Neuron (in vitro differentiated cells): ENCODE data around the gene PROS1.
"Not testable (repeated sequence)": the region's sequence is repeated elsewhere in the genome, so short reads cannot be mapped to it uniquely, and the experiment has no call there.

ENCODE experiments used
- H2AFZ ChIP-seq: one replicate; pipeline ENCODE4 v1.6.1; 2013; ENCODE audit warnings: low read depth, mild to moderate bottlenecking, inconsistent platforms, low read length, moderate library complexity
- H3K27me3 ChIP-seq: one replicate; pipeline ENCODE4 v1.6.1; 2013; ENCODE audit warnings: low read length; ENCODE audit not compliant: insufficient read depth
- H3K36me3 ChIP-seq: one replicate; pipeline ENCODE4 v1.6.1; 2013; ENCODE audit warnings: low read length; ENCODE audit not compliant: insufficient read depth
- H3K4me1 ChIP-seq: one replicate; pipeline ENCODE4 v1.6.1; 2013; ENCODE audit warnings: low read length; ENCODE audit not compliant: insufficient read depth
- H3K4me3 ChIP-seq: 2 replicates; pipeline ENCODE4 v1.5.1; 2013; ENCODE audit warnings: mild to moderate bottlenecking, low read length, moderate library complexity
- H3K9me3 ChIP-seq: one replicate; pipeline ENCODE4 v1.6.1; 2013; ENCODE audit warnings: low read length

PROS1 gene

DNA sequence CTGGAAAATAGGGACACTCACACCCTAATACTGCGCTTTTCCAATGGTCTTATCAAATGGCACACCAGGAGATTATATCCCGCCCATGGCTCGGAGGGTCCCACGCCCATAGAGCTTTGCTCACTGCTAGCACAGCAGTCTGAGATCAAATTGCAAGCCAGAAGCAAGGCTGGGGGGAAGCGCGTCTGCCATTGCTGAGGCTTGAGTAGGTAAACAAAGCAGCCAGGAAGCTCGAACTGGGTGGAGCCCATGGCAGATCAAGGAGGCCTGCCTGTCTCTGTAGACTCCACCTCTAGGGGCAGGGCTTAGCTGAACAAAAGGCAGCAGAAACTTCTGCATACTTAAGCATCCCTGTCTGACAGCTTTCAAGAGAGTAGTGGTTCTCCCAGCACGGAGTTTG, 23.7 kb downstream of the PROS1 start:
- not testable (repeated sequence) for H3K36me3 ChIP-seq, H3K9me3 ChIP-seq, H2AFZ ChIP-seq, H3K4me1 ChIP-seq, H3K27me3 ChIP-seq, H3K4me3 ChIP-seq

DNA sequence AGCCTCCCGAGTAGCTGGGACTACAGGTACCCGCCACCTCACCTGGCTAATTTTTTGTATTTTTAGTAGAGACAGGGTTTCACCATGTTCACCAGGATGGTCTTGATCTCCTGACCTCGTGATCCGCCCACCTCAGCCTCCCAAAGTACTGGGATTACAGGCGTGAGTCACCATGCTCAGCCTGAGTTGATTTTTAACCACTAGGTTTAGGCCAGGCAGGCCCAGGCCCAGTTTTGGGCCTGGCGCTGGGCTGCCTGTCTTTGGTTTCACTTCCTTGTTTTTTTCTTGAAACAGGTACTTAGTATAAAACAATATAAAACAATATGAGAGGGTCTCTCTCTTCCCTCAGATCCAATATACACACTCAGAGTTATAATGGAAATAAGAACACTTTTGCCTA, 36.2 kb downstream of the PROS1 start:
- H3K4me3 ChIP-seq, H3K9me3 ChIP-seq, H3K36me3 ChIP-seq, H2AFZ ChIP-seq, H3K27me3 ChIP-seq, H3K4me1 ChIP-seq: not testable (repeated sequence)

GRCh38 chr3:93936549-93936948, 37.1 kb downstream of the PROS1 start:
- Histone ChIP-seq H3K4me1 (no peaks in the 10 kb centered on the region), H2AFZ (no peak overlapping the region), H3K27me3 (no peaks in the 10 kb centered on the region), H3K36me3 (no peaks in the 10 kb centered on the region), H3K9me3 (no peaks in the 10 kb centered on the region), H3K4me3 (no peak overlapping the region)

DNA sequence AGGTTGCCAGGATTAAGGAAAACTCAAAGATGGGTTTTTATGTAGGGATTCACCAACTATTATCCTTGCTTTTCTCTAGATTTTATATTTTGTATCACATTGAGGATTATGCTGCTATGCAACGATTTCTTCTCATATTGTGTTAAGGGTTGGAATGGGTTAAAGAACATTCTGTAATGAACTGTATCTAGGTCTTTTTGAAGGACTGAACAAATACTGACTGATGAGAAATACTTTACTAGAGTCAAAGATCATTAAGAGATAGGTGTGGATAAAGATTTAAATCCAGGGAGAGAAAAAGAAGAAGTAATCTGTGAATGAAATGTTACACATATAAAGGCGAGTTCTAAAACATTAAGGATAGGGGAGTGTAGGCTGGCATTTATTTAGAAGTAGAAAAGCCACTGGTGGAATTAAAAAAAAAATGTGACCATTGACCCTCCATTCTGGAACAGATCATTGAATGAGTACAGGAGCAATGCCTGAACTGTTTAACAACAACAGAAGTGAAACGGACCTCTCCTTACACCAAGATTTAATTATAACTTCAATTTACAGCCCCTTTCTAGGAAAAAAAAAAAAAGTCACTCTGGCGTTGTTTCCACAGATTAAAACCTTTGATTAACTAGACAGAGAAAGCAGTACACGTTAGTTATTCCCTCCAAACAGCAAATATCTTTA, 39.2 kb downstream of the PROS1 start:
- no peak overlapping the region for H3K4me3 ChIP-seq
- no peaks in the 10 kb centered on the region for H3K36me3 ChIP-seq
- no peaks in the 10 kb centered on the region for H3K4me1 ChIP-seq
- no peaks in the 10 kb centered on the region for H3K9me3 ChIP-seq
- H3K27me3 ChIP-seq = no peaks in the 10 kb centered on the region
- no peak overlapping the region for H2AFZ ChIP-seq

GRCh38 chr3:93931597-93932229, 42.0 kb downstream of the PROS1 start:
- Histone ChIP-seq H3K27me3 (no peaks in the 10 kb centered on the region), H2AFZ (no peak overlapping the region), H3K4me1 (no peaks in the 10 kb centered on the region), H3K36me3 (no peaks in the 10 kb centered on the region), H3K4me3 (no peak overlapping the region), H3K9me3 (no peaks in the 10 kb centered on the region)

- Histone ChIP-seq H3K27me3 (no peaks in the 10 kb centered on the region), H3K36me3 (no peaks in the 10 kb centered on the region), H3K9me3 (no peaks in the 10 kb centered on the region), H2AFZ (no peak overlapping the region), H3K4me3 (no peak overlapping the region), H3K4me1 (no peaks in the 10 kb centered on the region)
Observed at GRCh38 chr3:93930041-93930440, 43.7 kb downstream of the PROS1 start.

DNA sequence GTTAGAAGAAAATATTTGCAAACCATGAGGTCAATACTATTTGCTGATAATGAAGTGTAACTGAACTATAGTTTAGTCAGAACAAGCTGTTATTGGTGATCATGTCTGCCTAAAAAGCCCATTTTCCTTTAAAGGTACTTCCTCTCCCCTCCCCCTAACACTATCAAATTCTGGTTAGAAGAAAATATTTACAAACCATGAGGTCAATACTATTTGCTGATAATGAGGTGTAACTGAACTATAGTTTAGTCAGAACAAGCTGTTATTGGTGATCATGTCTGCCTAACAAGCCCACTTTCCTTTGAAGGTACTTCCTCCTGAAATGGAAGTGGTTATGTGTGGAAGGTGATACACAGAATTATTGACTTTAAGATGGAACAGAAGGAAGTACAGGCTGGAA, 46.9 kb downstream of the PROS1 start:
- no peaks in the 10 kb centered on the region for H3K36me3 ChIP-seq
- H3K9me3 ChIP-seq = no peaks in the 10 kb centered on the region
- no peak overlapping the region for H3K4me3 ChIP-seq
- H3K4me1 ChIP-seq = no peaks in the 10 kb centered on the region
- no peaks in the 10 kb centered on the region for H3K27me3 ChIP-seq
- no peak overlapping the region for H2AFZ ChIP-seq

- Histone ChIP-seq H3K9me3 (no peaks in the 10 kb centered on the region), H3K4me1 (no peaks in the 10 kb centered on the region)
Observed at GRCh38 chr3:93924491-93924890, 49.2 kb downstream of the PROS1 start.

DNA sequence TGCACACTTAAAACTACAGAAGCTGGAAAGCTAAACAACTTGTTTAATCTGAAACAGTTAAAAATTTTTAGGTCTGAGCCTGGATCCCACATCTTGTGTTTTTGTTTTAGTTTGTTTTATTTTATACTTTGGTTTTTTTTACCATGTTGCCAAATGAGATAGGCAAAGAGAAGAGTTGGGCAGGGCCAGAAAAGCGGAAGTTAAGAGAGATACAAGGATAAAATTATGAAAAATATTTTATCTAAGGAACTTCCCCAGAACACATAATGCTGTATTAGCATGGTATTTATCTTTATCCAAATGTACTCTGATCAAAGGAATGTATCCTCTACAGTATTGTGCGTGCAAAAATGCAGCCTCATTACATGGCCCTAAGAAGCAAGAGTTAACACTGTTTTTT, 50.7 kb downstream of the PROS1 start:
- H3K9me3 ChIP-seq = no peaks in the 10 kb centered on the region
- H3K4me1 ChIP-seq = no peaks in the 10 kb centered on the region
- no peak overlapping the region for H3K4me3 ChIP-seq
- no peak overlapping the region for H2AFZ ChIP-seq
- no peaks in the 10 kb centered on the region for H3K27me3 ChIP-seq
- no peaks in the 10 kb centered on the region for H3K36me3 ChIP-seq

More at GRCh38 chr3:93924491-93924890, 49.2 kb downstream of the PROS1 start:
- H3K4me3 ChIP-seq = no peak overlapping the region
- no peak overlapping the region for H2AFZ ChIP-seq
- no peaks in the 10 kb centered on the region for H3K36me3 ChIP-seq
- no peaks in the 10 kb centered on the region for H3K27me3 ChIP-seq

DNA sequence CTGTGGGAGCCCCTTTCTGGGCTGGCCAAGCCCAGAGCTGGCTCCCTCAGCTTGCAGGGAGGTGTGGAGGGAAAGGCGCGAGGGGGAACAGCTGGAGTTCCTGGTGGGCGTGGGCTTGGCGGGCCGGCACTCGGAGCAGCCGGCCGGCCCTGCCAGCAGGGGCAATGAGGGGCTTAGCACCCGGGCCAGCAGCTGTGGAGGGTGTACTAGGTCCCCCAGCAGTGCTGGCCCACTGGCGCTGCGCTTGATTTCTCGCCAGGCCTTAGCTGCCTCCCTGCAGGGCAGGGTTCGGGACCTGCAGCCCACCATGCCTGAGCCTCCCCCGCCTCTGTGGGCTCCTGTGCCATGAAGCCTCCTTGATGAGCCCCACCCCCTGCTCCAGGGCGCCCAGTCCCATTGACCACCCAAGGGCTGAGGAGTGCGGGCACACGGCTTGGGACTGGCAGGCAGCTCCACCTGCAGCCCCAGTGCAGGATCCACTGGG, 56.1 kb downstream of the PROS1 start:
- not testable (repeated sequence) for H3K4me3 ChIP-seq, H3K4me1 ChIP-seq, H3K27me3 ChIP-seq, H2AFZ ChIP-seq, H3K36me3 ChIP-seq, H3K9me3 ChIP-seq

DNA sequence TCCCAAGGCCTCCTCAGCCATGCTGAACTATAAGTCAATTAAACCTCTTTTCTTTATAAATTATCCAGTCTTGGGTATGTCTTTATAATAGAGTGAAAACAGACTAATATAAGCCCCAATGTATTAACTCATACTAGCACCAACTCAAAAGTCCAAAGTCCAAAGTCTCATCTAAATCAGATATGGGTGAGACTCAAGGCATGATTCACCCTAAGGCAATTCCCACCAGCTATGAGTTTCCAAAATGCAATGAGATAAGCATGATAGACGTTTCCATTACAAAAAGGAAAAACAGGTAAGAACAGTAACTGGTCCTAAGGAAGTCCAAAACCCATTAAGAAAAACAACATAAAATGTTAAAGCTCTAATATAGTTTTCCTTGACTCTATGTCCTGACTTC, 60.1 kb downstream of the PROS1 start:
- not testable (repeated sequence) for H3K4me1 ChIP-seq, H3K4me3 ChIP-seq, H2AFZ ChIP-seq, H3K9me3 ChIP-seq, H3K27me3 ChIP-seq, H3K36me3 ChIP-seq

DNA sequence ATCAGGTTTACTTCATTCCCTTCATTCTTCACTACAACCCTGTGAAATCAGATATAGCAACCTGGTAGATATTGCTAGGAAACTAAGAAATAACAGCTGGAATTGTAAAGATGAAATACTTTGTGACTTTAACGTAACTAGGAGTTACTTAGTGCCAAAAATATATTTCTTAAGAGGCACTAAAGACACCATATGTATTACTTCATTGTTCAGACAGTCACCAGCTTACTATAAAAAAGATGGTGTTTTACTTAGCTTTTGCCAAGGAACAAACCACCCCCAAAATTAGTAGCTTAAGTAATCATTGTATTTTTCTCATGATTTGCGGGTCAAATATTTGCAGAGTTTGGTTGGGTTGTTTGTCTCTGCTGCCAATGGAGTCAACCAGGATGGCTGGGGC, 62.5 kb downstream of the PROS1 start:
- no peaks in the 10 kb centered on the region for H3K27me3 ChIP-seq
- H2AFZ ChIP-seq = no peak overlapping the region
- no peaks in the 10 kb centered on the region for H3K36me3 ChIP-seq
- H3K4me1 ChIP-seq = no peaks in the 10 kb centered on the region
- H3K9me3 ChIP-seq = no peaks in the 10 kb centered on the region
- no peak overlapping the region for H3K4me3 ChIP-seq

DNA sequence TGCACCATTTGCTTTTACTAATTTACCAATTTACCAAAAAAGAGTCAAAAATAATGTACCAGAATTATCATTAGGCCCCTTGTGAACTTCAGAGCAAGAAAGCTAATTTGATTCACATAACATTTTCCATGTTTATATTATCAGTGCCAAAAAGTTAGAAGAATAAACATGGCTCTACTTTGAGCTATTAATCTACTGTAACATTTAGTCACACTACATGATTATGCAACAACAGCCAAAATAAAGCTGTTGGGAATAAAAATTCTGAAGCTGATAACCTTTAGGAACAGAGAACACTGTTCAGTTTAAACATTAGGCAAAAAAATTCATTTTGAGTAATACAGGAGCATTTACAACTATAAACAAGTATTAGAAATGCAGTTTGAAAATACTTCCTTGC, 63.6 kb downstream of the PROS1 start:
- no peak overlapping the region for H3K4me3 ChIP-seq
- no peaks in the 10 kb centered on the region for H3K36me3 ChIP-seq
- no peaks in the 10 kb centered on the region for H3K27me3 ChIP-seq
- no peaks in the 10 kb centered on the region for H3K4me1 ChIP-seq
- no peaks in the 10 kb centered on the region for H3K9me3 ChIP-seq
- no peak overlapping the region for H2AFZ ChIP-seq

GRCh38 chr3:93907132-93907531, 66.6 kb downstream of the PROS1 start:
- Histone ChIP-seq H2AFZ (no peak overlapping the region), H3K4me3 (no peak overlapping the region), H3K4me1 (no peaks in the 10 kb centered on the region), H3K27me3 (no peaks in the 10 kb centered on the region), H3K36me3 (no peaks in the 10 kb centered on the region), H3K9me3 (no peaks in the 10 kb centered on the region)
